GM18909 (cell line): Measurements from ENCODE around the gene PDE7B.
A peak's percentile ranks its signal among the peaks of the same experiment; 100 is the strongest.

Experiments
- ATAC-seq: cut with Tn5 transposase; IDR thresholded peaks from one replicate; pipeline ENCODE4 v1.9.1; 2021; ENCODE audit warnings: mild to moderate bottlenecking; ENCODE audit not compliant: unreplicated experiment, poor library complexity

PDE7B gene

GRCh38 chr6:135883536-135883935 lies 32.0 kb downstream of the PDE7B start:
- no peak for ATAC-seq

GRCh38 chr6:135884136-135884535 lies 32.6 kb downstream of the PDE7B start:
- ATAC-seq = no peak

GRCh38 chr6:135887069-135887468 lies 35.6 kb downstream of the PDE7B start:
- no peak for ATAC-seq

GRCh38 chr6:135888818-135889217 lies 37.3 kb downstream of the PDE7B start:
- no peak for ATAC-seq

GRCh38 chr6:135890876-135891275 lies 39.4 kb downstream of the PDE7B start:
- no peak for ATAC-seq

- ATAC-seq = no peak
Measured at GRCh38 chr6:135891710-135892109, 40.2 kb downstream of the PDE7B start.

GRCh38 chr6:135895231-135895911 lies 43.9 kb downstream of the PDE7B start:
- ATAC-seq = no peak

- ATAC-seq = no peak
Measured at GRCh38 chr6:135897087-135897486, 45.6 kb downstream of the PDE7B start.

GRCh38 chr6:135901774-135902524 lies 50.4 kb downstream of the PDE7B start:
- no peak for ATAC-seq

GRCh38 chr6:135902756-135903331 lies 51.3 kb downstream of the PDE7B start:
- ATAC-seq = no peak

GRCh38 chr6:135904666-135905065 lies 53.2 kb downstream of the PDE7B start:
- ATAC-seq = no peak

- no peak for ATAC-seq
Measured at GRCh38 chr6:135905604-135906300, 54.3 kb downstream of the PDE7B start.

GRCh38 chr6:135906542-135906941 lies 55.0 kb downstream of the PDE7B start:
- no peak for ATAC-seq

GRCh38 chr6:135906972-135907465 lies 55.5 kb downstream of the PDE7B start:
- ATAC-seq = no peak

GRCh38 chr6:135909737-135910387 lies 58.4 kb downstream of the PDE7B start:
- peak; percentile 83 for ATAC-seq

- ATAC-seq = no peak
Measured at GRCh38 chr6:135910790-135911618, 59.5 kb downstream of the PDE7B start.

GRCh38 chr6:135913785-135914184 lies 62.3 kb downstream of the PDE7B start:
- no peak for ATAC-seq

- ATAC-seq = no peak
Measured at GRCh38 chr6:135919026-135919425, 67.5 kb downstream of the PDE7B start.

- no peak for ATAC-seq
Measured at GRCh38 chr6:135920689-135921088, 69.2 kb downstream of the PDE7B start.
